Right atrium auricular region (tissue), 2 donors: ENCODE results near the gene DLX1. TPM values are rescaled to one million over a fixed set of nuclear protein-coding genes. Genes with fewer than 3 reads are reported as not detected.

Source experiments
- DNase-seq: peaks from one replicate; pipeline ENCODE4 v3.0.0-alpha.2; 2019; ENCODE audit warnings: low spot score
- H3K27ac ChIP-seq, 2 donors: fragments of 200-600 bp; sonication (generic); 1 replicate in 1 of 2; 2 replicates in 1 of 2; pipeline ENCODE4 v1.5.1; 2016 to 2019
- H3K27me3 ChIP-seq, 2 donors: fragments of 200-600 bp; sonication (generic); one replicate each; pipeline versions ENCODE4 v1.5.1 to v1.6.0; 2017 to 2019
- H3K36me3 ChIP-seq: fragments of 200-600 bp; sonication (generic); one replicate; pipeline ENCODE4 v1.5.1; 2016
- H3K4me1 ChIP-seq, 2 donors: fragments of 200-600 bp; sonication (generic); one replicate each; pipeline versions ENCODE4 v1.5.1 to v1.6.0; 2017 to 2019
- H3K4me3 ChIP-seq, 2 donors: fragments of 200-600 bp; sonication (generic); 1 replicate in 1 of 2; 2 replicates in 1 of 2; pipeline ENCODE4 v1.5.1; 2017 to 2019; ENCODE audit warnings: mild to moderate bottlenecking in 1 of 2, moderate library complexity in 1 of 2
- H3K9me3 ChIP-seq, 2 donors: fragments of 200-600 bp; sonication (generic); one replicate each; pipeline ENCODE4 v1.5.1; 2019
- CTCF ChIP-seq, 2 donors: fragments of 200-600 bp; sonication (generic); IDR thresholded peaks; one replicate each; pipeline ENCODE4 v1.5.1; 2019; ENCODE audit warnings: antibody characterized with exemption in 2 of 2
- total RNA-seq, 2 donors: library from RNA; depleted of rRNA; stranded (reverse); fragments of >200 nt; gene quantifications; one replicate each; pipeline ENCODE4 v1.1.0, GENCODE V29; 2016

DLX1 gene
- total RNA-seq, 2 donors from 2014 or later = not detected

GRCh38 chr2:172095146-172095904 lies 10.0 kb downstream of the DLX1 start:
- no peaks in the 10 kb centered on the region for H3K9me3 ChIP-seq
- H3K4me1 ChIP-seq = peaks cover 0 to 60% of the 10 kb centered on the region in 2 donors
- H3K36me3 ChIP-seq = no peaks in the 10 kb centered on the region
- H3K27me3 ChIP-seq = peaks cover 84 to 99% of the 10 kb centered on the region in 2 donors
- H3K27ac ChIP-seq = no peak overlapping the region
- DNase-seq = no peak
- H3K4me3 ChIP-seq = peak overlapping the region; percentile 0 to 44
- TF ChIP-seq CTCF (IDR thresholded peaks at IDR 0.05) = no peak

GRCh38 chr2:172095905-172096625 lies 10.8 kb downstream of the DLX1 start:
- Histone ChIP-seq H3K36me3 (no peaks in the 10 kb centered on the region), H3K27me3 (peaks cover 83 to 99% of the 10 kb centered on the region in 2 donors), H3K4me1 (peaks cover 0 to 68% of the 10 kb centered on the region in 2 donors), H3K27ac (no peak overlapping the region), H3K4me3 (peak overlapping the region in 1 of 2 donors; percentile 44), H3K9me3 (no peaks in the 10 kb centered on the region)
- TF ChIP-seq CTCF (IDR thresholded peaks at IDR 0.05) = no peak
- no peak for DNase-seq

- Histone ChIP-seq H3K4me1 (peaks cover 0 to 76% of the 10 kb centered on the region in 2 donors), H3K27me3 (peaks cover 87 to 99% of the 10 kb centered on the region in 2 donors), H3K36me3 (no peaks in the 10 kb centered on the region), H3K27ac (no peak overlapping the region), H3K9me3 (no peaks in the 10 kb centered on the region), H3K4me3 (peak overlapping the region; percentile 10 to 35)
- TF ChIP-seq CTCF (IDR thresholded peaks at IDR 0.05) = no peak
- DNase-seq = no peak
These were observed 11.6 kb downstream of the DLX1 start for GRCh38 chr2:172096626-172097547.

GRCh38 chr2:172097557-172098131 lies 12.3 kb downstream of the DLX1 start:
- no peak for DNase-seq
- Histone ChIP-seq H3K4me3 (no peak overlapping the region), H3K4me1 (peaks cover 0 to 84% of the 10 kb centered on the region in 2 donors), H3K27ac (no peak overlapping the region), H3K27me3 (peaks cover 86 to 100% of the 10 kb centered on the region in 2 donors), H3K9me3 (no peaks in the 10 kb centered on the region), H3K36me3 (no peaks in the 10 kb centered on the region)
- TF ChIP-seq CTCF (IDR thresholded peaks at IDR 0.05) = no peak

- no peaks in the 10 kb centered on the region for H3K9me3 ChIP-seq
- H3K4me1 ChIP-seq = peaks cover 0 to 90% of the 10 kb centered on the region in 2 donors
- peaks cover 86 to 100% of the 10 kb centered on the region in 2 donors for H3K27me3 ChIP-seq
- no peak overlapping the region for H3K27ac ChIP-seq
- H3K4me3 ChIP-seq = no peak overlapping the region
- peak; percentile 21 for DNase-seq
- no peaks in the 10 kb centered on the region for H3K36me3 ChIP-seq
- no peak for TF ChIP-seq CTCF (IDR thresholded peaks at IDR 0.05)
These were observed 13.0 kb downstream of the DLX1 start for GRCh38 chr2:172098287-172098649.
